GM19043 (cell line): Measurements from ENCODE around the gene PSME4.

ENCODE experiments used
- ATAC-seq: cut with Tn5 transposase; IDR thresholded peaks from one replicate; pipeline ENCODE4 v1.9.1; 2021; ENCODE audit warnings: low read depth; ENCODE audit not compliant: unreplicated experiment

PSME4 gene

GRCh38 chr2:53970724-53971602 is at the start of gene PSME4:
Gene PSME4 (minus strand): TSS chr2:53970993. CDS start chr2:53970784, 209 bp downstream.
- peak; percentile 77 for ATAC-seq

GRCh38 chr2:54015798-54016699 is 45.3 kb upstream of the PSME4 start:
- ATAC-seq, result no peak

- no peak for ATAC-seq
Measured at GRCh38 chr2:54013996-54014395, 43.2 kb upstream of the PSME4 start.

DNA sequence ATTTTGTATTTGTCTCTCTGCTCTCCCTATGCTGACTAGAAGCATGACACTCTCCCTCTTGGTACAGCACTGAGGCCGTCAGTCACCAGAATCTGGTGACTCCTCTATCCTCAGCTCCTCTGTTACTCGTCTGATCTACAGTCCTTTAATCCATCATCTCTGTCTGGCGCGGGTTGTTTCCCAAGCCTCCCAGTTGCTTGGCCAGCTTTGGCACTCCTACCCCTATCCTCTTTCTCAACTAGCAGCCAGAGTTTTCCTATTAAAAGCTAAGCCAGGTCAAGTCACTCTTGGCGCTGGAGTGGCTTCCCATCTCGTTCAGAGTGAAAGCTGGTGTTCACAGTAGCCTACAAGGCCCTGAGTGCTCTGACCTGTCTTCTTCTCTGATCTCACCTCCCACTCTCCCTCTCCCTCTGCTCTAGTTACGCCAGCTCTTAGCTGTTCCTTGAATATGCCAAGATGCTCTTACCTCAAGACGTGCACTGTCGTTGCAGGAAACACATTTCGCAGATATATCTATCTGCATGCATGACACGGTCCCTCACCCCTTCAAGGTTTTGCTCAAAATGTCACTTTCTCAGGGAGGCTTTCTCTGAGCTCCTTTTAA is 41.8 kb upstream of the PSME4 start:
- ATAC-seq, result no peak

DNA sequence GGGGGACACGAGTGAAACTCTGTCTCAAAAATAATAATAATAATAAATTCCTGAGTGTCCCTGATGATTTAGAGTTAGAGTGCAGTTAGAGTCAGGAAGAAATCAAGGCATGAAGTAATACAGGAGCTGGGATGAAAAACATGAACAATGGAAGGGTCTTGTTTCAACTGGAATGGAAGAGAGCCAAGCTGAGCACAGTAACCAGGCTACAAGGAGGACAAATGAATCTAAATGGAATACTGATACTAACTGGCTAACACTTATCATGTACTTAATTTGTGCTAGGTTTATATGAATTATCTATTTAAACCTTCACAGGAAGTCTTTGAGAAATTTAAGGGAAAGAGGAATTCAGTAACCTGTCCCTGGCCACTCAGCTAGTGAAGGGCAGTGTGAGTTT is 38.8 kb upstream of the PSME4 start:
- no peak for ATAC-seq

DNA sequence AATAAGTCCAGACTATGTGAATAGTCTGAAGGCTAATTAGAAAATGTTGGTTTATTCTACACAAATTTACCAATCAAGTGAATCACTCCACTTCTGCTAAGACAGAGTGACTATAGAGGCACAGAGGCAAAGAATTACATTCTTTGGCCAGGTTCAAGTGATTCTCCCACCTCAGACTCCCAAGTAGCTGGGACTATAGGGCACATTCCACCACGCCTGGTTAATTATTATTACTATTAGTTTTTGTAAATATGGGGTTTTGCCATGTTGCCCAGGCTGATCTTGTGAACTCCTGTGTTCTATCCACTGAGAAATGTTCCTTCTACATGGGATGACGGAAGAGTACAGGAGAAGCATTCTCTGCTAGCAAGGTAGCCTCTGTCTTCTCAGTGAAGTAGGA is 37.6 kb upstream of the PSME4 start:
- no peak for ATAC-seq

DNA sequence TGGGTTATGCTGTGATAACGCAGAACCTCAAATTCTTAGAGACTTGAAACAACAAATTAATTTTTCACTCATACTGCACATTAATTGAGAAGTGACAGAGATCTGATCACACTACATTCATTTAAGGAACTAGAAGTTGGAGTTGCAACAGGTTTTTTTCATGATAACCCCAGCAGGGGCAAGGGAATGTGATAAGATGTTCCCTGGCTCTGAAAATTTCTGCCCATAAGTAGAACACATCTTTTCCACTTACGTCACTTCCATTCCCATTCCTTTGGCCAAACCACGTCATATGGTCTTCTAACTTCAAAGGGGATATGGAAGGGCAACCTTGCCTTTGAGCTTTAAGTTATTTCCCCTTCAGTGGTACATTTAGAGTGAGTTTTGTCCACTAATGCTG is 29.7 kb upstream of the PSME4 start:
- no peak for ATAC-seq

DNA sequence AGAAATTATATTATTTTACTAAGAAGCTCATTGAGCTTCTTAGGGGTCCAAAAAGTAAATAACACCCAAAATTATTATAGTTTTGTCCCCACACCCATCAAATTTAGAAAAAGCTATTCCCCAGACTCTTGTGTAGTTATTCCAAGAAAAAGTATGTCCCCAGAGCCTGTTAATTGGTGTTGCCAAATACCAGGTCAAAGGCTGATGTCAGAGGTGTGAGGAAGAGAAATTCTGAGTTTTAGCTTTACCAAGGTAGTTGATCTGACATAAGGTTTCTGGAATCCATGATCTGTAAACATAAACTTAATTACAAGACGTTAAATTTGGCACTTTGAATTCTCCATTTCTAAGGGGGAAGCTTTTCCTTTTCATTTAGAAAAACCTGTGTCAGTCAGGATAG is 29.3 kb upstream of the PSME4 start:
- ATAC-seq, result no peak

DNA sequence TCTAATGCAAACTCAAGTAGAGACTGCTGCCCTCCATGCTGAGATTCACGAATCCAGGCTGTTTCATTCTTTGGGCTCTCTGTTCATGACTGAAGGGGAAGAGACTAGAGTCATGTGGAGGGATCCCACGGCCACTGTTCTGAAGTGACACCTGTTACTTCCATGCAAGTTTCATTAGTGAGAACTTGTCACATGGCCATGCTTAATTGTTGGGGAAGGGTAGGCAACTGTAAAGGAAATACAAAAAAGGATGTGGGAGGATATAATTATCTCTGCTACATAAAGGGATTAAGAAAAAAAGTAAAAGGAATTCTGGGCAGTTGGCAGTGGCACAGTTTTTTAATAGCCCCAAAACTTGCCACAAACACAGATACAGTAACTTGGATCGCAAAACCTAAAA is 28.0 kb upstream of the PSME4 start:
- ATAC-seq, result no peak

GRCh38 chr2:53994818-53995808 is 24.3 kb upstream of the PSME4 start:
- no peak for ATAC-seq

DNA sequence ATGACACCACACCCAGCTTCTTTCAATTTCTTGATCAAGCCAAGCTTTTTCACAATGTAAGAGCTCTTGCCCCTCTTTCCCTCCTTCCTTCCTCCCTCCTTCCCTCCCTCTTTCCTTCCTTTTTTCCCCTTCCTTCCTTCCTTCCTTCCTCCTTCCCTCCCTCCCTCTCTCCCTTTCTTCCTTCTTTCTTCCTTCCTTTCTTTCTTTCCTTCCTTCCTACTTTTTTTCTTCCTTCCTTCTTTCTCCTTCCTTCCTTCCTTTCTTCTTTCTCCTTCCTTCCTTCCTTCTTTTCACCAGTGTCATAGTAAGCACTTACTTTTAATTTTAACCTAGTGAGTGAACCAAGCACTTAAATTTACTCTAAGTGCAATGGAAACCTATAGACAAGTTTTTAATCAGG is 21.2 kb upstream of the PSME4 start:
- no peak for ATAC-seq

DNA sequence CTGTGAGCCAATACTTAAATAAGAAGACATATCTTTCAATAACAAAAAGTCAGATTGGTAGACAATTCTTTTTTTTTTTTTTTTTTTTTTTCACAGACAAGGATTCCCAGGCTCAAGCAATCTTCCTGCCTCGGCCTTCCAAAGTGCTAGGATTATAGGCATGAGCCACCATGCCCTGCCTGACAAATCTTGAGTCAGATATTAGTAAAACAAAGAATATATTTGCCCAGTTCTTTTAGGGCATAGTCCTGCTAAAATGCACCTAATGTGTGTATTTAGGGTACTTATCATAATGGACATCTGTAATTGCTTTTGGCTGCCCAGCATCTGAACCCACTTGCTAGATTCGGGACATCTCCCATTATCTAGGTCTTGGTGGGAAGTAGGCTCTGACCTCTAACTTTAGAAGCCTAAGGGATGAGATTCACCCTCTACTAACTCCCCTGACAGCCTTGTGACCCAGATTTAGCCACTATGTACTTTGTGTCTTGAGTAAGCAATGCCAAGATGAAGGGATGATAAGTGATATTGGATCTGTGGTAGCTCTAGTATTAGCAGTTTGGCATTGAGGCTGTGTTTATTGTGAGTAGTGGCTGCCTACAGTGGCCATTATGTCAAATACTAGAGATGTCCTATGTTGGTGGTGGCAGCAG is 18.5 kb upstream of the PSME4 start:
- no peak for ATAC-seq

DNA sequence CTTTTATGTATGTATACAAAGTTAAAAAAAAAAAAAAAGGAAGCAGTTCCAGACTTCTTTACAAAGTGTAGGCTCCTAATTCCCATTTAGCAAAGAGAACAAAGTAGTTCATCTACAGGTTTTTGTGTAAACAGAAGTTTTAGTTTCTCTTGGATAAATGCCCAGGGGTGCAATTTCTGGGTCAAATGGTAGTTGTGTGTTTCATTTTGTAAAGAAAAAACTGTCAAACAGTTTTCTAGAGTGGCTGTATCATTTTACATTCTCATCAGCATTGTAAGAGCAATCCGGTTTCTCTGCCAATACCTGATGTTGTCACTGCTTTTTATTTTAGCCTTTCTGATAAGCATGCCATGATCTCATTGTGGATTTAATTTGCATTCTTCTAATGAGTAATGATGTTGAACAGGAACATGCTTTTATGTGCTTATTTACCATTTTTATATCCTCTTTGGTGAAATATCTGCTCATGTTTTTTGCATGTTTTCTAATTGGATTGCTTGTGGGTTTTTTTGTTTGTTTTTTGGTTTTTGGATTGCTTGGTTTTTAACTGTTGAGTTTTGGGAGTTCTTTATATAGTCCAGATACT is 16.6 kb upstream of the PSME4 start:
- ATAC-seq, result peak; percentile 58

GRCh38 chr2:53985646-53986045 is 14.9 kb upstream of the PSME4 start:
- ATAC-seq, result no peak

DNA sequence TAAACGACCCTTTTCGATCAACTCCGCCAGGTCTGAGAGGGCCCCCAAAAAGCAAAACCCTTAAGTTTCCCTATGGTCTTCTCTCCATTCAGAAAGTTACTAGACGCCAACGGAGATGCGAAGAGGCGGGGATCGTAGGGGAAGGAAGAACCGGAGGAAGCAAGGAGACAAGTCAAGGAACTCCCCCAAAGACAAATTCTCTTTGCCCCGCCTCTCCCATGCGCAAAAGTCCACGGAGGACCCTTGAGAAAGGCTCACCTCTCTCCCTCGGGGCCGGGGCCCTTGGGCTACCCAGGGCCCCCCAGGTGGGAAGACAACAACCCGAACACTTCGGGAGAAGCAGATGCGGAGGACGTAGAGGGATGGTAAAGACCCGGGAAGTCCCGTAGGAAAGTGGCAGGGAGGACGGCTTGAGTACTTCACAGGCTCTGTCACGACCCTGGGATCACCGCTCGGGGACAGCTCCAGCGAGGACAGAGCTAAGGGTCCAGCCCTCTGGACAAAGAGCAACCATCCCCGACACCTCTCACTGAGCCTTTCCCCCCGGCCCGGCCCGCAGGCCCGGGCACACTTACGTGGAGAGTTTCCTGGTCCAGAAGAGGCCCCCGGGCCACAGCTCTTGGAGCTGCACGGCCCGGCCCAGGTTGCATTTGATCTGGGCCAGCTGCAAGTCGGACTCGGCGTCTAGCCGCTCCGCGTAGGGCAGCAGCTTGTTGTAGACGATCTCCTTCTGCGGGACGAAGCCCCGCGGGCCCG is 647 bp downstream of the PSME4 start:
- ATAC-seq, result peak; percentile 20

DNA sequence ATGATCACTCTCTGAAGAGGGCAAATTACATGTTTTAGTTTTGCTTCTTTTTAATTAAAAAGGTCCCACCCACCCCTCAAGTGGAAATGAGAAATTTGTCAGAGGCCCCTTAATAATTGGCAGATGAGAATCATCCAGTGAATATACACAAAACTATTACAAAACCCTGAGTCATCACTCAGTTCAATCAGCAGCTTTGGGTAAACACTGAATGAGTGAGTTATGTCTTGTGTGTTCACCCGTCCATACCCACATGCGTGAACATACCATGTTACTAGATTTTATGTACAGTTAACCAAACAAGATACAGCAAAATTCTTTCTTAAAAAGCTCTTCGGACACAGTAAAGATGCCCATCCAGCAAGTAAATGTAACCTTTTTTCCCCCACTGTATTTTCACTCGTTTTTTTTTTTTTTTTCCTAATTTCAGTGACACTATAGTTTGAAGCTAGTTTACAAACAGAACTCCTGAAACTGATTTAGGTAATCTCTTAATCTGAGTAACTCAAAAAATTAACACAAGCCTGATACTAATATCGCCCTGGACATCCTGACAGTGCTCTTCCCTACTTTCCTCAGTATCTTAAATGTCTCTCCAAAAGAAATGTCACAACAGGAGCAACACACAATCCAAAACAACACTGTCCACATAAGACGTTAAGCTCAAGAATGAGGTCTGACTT is 1.4 kb downstream of the PSME4 start:
- peak; percentile 27 for ATAC-seq

- no peak for ATAC-seq
Measured at GRCh38 chr2:53964987-53965687, 5.7 kb downstream of the PSME4 start.
